Activated CD4-positive, alpha-beta T cell treated with anti-CD3 and anti-CD28 coated beads, Interleukin-2, amount 50 U/mL, for 48 hours (primary cell): Measurements from ENCODE around the gene APH1A.
"Not testable (repeated sequence)": the region's sequence is repeated elsewhere in the genome, so short reads cannot be mapped to it uniquely, and the experiment has no call there.

Experiments
- DNase-seq, 2 experiments: peaks; one replicate each; pipeline ENCODE4 v3.0.0-alpha.2; 2020

The APH1A gene

DNA sequence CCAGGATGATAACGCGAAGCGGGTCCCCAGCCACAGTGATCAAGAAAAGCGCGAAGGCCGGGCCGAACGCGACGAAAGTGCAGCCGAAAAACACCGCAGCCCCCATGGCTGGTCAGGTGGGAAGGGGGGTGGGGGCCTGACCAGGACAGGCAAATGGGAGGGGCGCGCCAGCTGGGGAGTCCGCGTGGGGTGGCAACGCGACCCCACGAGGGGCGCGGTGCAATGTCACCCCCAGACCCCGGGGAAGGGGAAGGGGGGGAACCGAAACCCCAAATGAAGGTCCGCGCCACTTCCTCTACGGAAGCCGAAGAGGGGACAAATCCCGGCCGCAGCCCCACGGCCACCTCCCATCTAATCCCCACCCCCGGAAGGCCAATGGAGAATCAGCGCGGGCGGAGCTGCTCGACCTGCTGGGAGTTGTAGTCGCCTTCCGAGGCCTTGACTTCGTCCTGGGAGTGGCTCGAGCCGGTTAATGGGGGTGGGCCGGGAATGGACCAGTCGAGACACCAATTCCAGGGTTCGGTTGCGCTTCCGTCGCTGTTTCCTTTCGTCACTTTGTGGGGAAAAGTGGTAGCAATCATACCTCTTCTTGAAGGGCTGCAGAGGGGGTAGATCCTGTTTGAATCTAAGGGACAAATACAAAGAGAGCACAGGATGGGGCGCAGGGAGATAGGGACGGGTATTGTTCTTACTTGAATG is at the start of gene APH1A:
APH1A (minus strand) TSS at position 312 of the 699 bp plus-strand sequence; CDS start at position 106, 206 bp downstream.
- DNase-seq: peak; percentile 96 to 97

- not testable (repeated sequence) for DNase-seq
Measured at GRCh38 chr1:150314691-150315090, 45.9 kb upstream of the APH1A start.

GRCh38 chr1:150311762-150312161 is 42.9 kb upstream of the APH1A start:
- DNase-seq: no peak

GRCh38 chr1:150309758-150310508 is 41.1 kb upstream of the APH1A start:
- DNase-seq: no peak

GRCh38 chr1:150308585-150308984 is 39.8 kb upstream of the APH1A start:
- not testable (repeated sequence) for DNase-seq

GRCh38 chr1:150302902-150303301 is 34.1 kb upstream of the APH1A start:
- no peak for DNase-seq

DNA sequence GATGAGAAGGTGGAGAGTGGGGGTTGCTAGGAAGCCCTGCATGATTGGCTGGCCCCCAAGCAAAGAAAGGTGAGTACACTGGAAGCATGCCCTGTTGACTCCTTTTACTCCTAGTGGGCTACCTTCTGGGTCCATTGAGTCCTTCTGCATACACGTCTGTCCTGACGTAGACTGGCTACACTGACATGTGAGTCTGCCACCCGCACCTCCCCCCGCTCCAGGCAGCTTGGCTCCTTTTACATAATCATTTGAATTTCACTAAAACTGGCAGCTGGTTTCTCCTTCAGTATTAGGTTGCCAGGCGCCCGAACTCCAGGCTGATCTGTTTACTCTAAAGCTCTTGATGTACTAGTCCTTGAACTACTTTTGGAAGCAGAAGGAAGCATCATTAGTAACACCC is 33.5 kb upstream of the APH1A start:
- no peak for DNase-seq

DNA sequence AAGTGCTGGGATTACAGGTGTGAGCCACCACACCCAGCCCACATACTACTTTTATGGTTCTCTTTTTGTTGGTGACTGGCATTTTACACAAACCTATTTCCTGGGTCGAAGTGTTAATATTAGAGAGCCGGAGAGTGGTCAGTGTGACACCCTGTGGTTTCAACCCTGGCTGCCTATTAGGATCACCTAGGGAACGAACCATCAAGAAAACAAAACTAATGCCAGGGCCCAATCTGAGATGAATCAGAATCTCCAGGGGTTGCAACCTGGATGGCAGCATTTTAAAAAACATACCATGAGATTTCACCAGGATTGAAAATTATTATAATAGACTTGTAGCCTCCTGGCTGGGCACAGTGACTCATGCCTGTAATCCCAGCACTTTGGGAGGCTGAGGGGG is 30.9 kb upstream of the APH1A start:
- no peak for DNase-seq

- DNase-seq: no peak
Measured at GRCh38 chr1:150295476-150295875, 26.7 kb upstream of the APH1A start.

- DNase-seq: peak; percentile 87 to 91
Measured at GRCh38 chr1:150293433-150294253, 24.8 kb upstream of the APH1A start, which contains the start of gene MRPS21. Gene MRPS21 (plus strand): TSS chr1:150293861. CDS start chr1:150294367, 506 bp downstream.

DNA sequence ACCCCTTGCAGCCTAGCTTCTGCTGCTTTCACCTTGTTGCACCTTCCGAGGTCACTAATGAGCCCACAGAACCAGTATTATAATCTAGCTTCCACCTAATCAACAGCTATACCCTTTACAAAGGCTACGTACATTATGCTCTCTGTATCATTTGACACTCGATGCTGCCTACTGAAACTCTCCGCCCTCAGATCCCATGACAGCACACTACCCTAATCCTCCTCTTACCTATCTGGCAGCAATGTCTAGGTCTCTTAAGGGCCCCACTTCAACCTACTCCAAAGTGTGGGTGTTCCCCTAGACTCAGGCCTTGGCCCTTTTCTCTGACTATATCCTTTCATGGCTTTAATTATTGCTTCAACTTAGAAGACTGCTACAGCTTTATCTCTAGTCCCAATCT is 20.0 kb upstream of the APH1A start:
- DNase-seq: no peak

- DNase-seq: no peak
Measured at GRCh38 chr1:150288382-150288781, 19.6 kb upstream of the APH1A start.

DNA sequence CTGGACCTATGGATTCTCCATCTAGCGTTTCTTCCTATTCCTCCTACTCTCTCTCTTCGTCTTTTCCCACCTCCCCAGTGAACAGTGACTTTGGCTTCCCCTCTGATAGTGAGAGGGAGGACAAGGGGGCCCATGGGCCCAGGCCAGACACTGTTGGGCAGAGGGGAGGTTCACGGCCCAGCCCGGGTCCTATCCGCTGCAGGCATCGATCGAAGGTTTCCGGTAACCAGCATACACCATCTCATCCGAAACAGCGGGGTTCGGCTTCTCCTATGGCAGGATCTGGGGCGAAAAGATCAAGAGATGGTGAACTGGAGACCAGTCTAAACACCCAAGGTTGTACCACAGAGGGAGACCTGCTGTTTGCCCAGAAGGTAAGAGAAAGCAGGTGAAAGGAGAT is 14.4 kb upstream of the APH1A start:
- DNase-seq: no peak

DNA sequence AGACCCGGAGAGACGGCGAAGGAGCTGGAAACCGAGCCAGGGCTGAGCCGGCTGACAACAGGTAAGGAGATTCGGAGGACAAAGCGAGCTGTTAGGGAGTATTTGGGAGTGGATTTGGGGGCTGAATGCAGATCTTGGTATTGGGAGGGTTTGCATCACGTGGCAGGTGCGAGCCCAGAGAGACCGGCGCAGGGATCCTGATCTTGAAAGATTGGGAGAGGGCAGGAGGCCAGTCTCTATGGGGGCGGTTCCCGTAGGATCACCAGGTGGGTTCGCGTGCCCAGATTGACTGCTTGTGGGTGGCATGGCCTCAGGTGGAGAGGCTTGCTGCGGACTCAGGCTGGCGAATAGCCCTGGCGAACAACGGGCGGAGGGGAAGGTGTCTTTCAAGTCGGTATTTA is 13.7 kb upstream of the APH1A start:
- peak in 1 of 2 experiments; percentile 6 for DNase-seq

GRCh38 chr1:150281758-150282557 is 13.1 kb upstream of the APH1A start, which contains the start of gene CIART:
Gene CIART (plus strand): TSS chr1:150282554. CDS start chr1:150283268, 714 bp downstream.
- peak; percentile 66 to 74 for DNase-seq

DNA sequence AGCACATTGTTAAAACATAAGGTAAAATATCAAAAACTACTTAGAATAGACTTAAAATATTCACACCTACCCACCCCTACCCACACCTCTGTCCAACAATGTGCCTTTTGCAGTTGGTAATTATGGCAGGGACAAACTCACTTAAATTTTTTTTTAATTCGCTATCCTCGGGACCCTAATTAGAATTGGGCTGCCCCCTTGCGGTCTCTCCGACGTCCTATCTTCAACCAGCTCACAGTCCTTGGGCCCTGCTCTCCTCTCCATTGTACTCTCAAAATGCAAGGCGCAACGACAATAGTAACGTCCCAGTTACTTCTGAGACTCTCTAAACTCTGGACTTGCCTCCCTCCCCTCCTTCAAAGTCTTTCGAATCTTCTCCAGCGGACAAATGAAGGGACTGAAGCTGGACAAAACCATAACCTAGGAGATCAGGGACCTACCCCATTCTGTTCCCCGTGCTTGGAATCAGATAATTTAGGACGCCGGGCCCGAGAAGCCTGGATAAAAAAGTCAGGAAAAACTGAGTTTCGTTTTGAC is 12.5 kb upstream of the APH1A start:
- peak; percentile 59 to 72 for DNase-seq

DNA sequence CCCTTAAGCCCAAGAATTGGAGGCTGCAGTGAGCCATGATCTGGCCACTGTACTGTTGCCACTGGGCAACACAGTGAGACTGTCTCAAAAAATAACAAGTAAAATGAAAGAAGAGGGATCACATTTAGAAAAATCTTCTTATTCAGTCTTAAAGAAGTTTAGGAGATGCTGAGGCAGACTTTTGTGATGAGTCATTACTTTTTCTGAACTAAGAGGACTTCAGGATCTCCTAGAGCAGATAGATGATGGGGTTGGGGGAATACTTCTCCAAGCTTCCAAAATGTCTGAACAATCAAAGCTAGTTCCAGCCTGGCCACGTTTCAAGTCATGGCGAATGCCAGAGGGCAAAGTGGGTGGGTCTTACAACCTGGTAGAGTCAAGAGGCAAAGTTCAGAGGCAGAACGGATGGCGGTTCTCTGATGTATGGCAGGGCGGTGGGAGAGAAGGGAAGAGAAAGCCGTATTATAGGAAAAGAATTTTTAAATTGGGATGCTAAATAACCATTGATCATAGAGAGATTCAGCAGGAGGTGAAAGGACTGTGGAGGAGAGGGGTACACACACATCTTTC is 11.4 kb upstream of the APH1A start:
- no peak for DNase-seq

DNA sequence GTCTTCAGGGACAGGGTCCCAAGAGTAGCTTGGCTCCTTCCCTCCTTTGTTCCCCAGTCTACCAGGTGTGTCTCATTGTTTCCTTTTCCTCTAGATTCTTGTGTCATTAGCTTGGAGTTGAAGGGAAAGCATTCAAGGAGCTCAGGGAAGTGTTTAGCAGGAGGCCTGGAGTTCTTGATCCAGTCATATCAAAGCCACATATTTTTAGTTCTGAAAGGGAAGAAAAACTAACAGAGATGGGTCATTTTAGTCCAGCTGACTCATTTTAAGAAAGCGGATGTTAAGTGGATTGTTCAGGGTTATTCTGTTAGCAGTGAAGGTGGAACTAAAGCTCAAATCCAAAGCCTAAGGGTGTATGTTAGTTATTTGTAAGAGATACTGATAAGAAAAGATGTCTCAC is 4.5 kb upstream of the APH1A start:
- no peak for DNase-seq

GRCh38 chr1:150271291-150271959 is 2.6 kb upstream of the APH1A start:
- no peak for DNase-seq

DNA sequence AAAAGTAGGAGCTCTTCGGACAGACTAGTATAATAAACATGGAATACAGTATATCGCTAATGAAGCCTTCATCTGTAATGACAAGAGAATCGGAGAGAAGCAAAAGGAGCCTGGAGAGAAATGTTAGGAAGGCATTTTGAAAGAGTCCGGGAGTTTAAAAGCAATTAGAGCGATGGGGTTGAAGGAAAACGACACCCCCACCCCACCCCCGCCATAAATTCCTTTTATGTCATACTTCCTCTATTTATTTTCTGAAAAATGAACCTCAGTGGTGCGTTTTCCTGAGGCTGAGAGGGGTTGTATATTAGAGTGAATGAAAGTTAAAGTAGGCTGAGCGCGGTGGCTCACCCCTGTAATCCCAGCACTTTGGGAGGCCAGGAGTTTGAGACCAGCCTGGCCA is 635 bp upstream of the APH1A start:
- DNase-seq: no peak

GRCh38 chr1:150268340-150268704 is 494 bp downstream of the APH1A start:
- peak; percentile 25 to 44 for DNase-seq
